Epithelial cell of esophagus (primary cell): ENCODE data around the gene PODN.

Source experiments
- DNase-seq: peaks from one replicate; pipeline ENCODE4 v3.0.0; 2010; ENCODE audit warnings: low read depth
- H3K4me3 ChIP-seq: 2 replicates; pipeline ENCODE4 v1.5.1; 2011; ENCODE audit warnings: mild to moderate bottlenecking, low read length, control low read depth
- TF ChIP-seq, protein P1 (sequence below): IDR thresholded peaks from 2 replicates; pipeline ENCODE4 v1.5.1; 2011; ENCODE audit warnings: low read depth, mild to moderate bottlenecking, low read length, control low read depth, inconsistent platforms; ENCODE audit not compliant: insufficient read depth; ENCODE audit errors: missing control alignments

The PODN gene

DNA sequence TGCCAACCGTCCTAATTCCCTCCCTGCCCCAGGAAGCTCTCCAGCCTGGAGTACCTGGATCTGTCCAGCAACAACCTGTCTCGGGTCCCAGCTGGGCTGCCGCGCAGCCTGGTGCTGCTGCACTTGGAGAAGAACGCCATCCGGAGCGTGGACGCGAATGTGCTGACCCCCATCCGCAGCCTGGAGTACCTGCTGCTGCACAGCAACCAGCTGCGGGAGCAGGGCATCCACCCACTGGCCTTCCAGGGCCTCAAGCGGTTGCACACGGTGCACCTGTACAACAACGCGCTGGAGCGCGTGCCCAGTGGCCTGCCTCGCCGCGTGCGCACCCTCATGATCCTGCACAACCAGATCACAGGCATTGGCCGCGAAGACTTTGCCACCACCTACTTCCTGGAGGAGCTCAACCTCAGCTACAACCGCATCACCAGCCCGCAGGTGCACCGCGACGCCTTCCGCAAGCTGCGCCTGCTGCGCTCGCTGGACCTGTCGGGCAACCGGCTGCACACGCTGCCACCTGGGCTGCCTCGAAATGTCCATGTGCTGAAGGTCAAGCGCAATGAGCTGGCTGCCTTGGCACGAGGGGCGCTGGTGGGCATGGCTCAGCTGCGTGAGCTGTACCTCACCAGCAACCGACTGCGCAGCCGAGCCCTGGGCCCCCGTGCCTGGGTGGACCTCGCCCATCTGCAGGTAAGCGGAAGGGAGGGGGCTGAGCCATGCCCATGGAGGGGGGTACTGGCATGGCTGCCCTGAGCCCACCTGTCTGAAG, 16.5 kb downstream of the PODN start:
- no peak overlapping the region for H3K4me3 ChIP-seq
- TF ChIP-seq, protein P1, sequence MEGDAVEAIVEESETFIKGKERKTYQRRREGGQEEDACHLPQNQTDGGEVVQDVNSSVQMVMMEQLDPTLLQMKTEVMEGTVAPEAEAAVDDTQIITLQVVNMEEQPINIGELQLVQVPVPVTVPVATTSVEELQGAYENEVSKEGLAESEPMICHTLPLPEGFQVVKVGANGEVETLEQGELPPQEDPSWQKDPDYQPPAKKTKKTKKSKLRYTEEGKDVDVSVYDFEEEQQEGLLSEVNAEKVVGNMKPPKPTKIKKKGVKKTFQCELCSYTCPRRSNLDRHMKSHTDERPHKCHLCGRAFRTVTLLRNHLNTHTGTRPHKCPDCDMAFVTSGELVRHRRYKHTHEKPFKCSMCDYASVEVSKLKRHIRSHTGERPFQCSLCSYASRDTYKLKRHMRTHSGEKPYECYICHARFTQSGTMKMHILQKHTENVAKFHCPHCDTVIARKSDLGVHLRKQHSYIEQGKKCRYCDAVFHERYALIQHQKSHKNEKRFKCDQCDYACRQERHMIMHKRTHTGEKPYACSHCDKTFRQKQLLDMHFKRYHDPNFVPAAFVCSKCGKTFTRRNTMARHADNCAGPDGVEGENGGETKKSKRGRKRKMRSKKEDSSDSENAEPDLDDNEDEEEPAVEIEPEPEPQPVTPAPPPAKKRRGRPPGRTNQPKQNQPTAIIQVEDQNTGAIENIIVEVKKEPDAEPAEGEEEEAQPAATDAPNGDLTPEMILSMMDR = no peak
- DNase-seq = no peak

DNA sequence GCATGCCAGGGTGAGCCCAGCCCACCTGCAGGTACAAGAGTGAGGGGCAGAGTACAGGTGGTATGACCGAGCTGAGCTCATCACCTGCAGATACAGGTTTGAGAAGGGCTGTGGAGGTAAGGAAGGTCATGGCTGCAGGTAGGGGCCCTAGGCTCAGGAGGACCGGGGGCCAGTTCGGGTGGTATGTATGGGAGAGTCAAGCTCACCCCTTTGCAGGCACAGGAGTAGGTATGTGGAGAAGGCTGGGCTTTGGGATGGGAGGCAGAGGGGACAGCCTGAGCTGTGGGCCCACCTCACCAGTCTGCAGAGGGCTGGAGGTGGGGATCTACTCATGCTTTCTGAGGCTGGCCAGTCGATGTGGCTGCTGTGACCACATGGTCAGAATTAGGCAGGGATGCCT, 17.2 kb downstream of the PODN start:
- no peak overlapping the region for H3K4me3 ChIP-seq
- DNase-seq = no peak
- TF ChIP-seq, protein P1 = no peak

DNA sequence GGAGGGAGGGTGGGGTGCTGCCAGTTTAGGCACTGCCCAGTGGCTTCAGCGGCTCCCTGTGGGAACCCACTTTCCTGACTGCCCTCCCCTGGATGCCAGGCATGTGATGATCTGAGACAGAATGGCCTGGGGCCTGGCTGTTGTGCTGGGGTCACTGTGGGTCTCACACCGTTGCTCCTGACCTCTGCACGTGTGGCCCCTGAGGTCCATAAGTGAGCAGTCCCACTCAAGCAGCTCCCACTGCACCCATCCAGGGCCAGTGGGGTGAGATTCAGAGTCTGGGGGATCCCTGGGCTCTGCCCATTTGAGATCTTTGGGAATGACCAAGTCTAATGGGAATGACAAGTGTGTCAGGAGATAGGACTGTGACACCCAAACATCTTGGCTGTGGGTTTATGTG, 18.0 kb downstream of the PODN start:
- H3K4me3 ChIP-seq = no peak overlapping the region
- TF ChIP-seq, protein P1 = no peak
- no peak for DNase-seq

DNA sequence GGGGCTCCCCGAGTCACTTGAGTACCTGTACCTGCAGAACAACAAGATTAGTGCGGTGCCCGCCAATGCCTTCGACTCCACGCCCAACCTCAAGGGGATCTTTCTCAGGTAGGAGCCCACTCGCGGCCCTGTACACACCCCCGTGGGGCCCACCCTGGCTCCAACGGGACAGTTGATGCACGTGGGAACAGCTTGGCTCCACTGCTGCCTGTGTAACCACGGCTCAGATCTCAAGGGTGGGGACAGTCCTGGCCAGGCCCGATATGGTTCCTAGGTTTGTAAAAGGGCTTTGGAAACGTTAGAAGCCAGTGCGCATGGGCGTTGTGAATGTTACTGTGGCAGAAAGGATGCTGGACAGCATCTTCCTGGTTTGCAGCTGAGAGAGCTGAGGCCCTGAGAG, 18.8 kb downstream of the PODN start:
- no peak for DNase-seq
- no peak overlapping the region for H3K4me3 ChIP-seq
- TF ChIP-seq, protein P1 = no peak

DNA sequence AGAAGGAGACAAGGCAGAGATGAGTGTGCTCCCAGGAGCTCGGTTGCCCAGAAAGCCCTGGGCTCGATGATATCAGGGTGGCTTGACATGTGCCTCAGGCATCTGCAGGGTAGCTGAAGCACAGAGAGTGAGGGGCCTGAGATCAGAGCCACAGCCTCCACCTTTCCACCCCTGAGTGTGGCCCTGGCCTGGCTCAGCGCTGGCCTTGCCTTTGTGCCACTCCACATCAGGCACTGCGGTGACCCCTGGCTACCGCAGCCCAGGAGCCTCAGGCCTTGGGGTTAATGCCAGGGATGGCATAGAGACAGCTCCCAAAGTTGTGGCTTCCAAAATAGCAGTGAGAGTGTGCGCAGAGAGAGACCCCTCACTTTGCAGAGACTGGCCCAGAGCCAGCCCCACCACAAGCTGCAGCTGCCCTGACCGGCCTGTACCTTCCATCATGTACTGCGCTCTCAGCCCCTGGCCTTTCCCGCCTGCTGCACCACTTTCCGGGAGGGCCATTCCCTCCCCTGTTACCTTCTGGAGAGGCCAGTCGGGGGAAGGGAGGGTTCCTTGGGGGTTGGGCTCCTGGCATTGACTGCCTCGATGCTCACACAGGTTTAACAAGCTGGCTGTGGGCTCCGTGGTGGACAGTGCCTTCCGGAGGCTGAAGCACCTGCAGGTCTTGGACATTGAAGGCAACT, 19.5 kb downstream of the PODN start:
- no peak for DNase-seq
- TF ChIP-seq, protein P1 = no peak
- no peak overlapping the region for H3K4me3 ChIP-seq

DNA sequence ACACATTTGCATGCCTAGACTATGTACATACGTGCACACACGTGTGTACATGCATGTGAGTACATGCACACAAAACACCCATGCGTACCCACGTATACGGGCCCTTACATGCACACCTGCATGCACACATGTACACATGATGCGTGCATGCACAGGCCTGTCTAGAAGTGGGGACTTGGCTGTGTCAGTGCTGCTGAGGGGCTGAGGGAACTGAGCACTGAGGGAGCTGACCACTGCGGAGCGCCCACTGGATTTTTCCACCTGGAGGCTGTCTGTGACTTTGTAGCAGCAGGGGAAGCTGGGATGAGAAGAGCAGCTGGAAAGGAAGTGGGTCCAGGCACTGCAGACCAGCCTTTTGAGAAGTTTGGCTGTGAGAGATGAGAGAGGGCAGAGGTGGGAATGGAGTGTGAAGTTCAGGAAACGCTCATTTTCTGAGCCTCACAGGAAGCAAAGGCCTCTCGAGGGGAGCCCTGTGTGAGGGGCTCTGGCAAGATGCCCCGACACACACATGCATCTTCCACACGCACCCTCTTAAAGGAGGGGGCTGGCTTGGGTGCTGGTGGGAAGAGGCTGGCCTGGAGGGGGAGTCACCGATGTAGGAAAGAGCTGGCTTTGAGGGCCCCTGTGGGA, 20.9 kb downstream of the PODN start:
- DNase-seq = no peak
- H3K4me3 ChIP-seq = no peak overlapping the region

More for the DNA sequence above, 20.9 kb downstream of the PODN start:
- TF ChIP-seq, protein P1 = no peak
